Retina (tissue), 1 donor: ENCODE measurements around the gene MCTP1.
A peak's percentile ranks its signal among the peaks of the same experiment; 100 is the strongest.
"Not testable (repeated sequence)": the region's sequence is repeated elsewhere in the genome, so short reads cannot be mapped to it uniquely, and the experiment has no call there.

Experiments used
- DNase-seq: peaks from one replicate; pipeline ENCODE4 v3.0.0-alpha.2; 2016

Gene MCTP1

GRCh38 chr5:95178046-95178651 lies 106.7 kb downstream of the MCTP1 start:
- peak; percentile 54 for DNase-seq

GRCh38 chr5:95177456-95177855 lies 107.4 kb downstream of the MCTP1 start:
- DNase-seq, result no peak

- DNase-seq, result peak; percentile 63
These were observed 109.8 kb downstream of the MCTP1 start for GRCh38 chr5:95175106-95175505.

GRCh38 chr5:95172659-95173058 lies 112.2 kb downstream of the MCTP1 start:
- no peak for DNase-seq

- DNase-seq, result no peak
These were observed 120.0 kb downstream of the MCTP1 start for GRCh38 chr5:95164861-95165260.

- DNase-seq, result no peak
These were observed 121.8 kb downstream of the MCTP1 start for GRCh38 chr5:95163079-95163478.

- DNase-seq, result no peak
These were observed 122.5 kb downstream of the MCTP1 start for GRCh38 chr5:95162231-95162992.

- DNase-seq, result no peak
These were observed 125.3 kb downstream of the MCTP1 start for GRCh38 chr5:95159603-95160002.

- DNase-seq, result no peak
These were observed 129.0 kb downstream of the MCTP1 start for GRCh38 chr5:95155888-95156287.

GRCh38 chr5:95153511-95153910 lies 131.4 kb downstream of the MCTP1 start:
- no peak for DNase-seq

- DNase-seq, result no peak
These were observed 132.4 kb downstream of the MCTP1 start for GRCh38 chr5:95152535-95152934.

GRCh38 chr5:95152131-95152530 lies 132.8 kb downstream of the MCTP1 start:
- DNase-seq, result no peak

- no peak for DNase-seq
These were observed 133.2 kb downstream of the MCTP1 start for GRCh38 chr5:95151694-95152093.

- DNase-seq, result no peak
These were observed 135.5 kb downstream of the MCTP1 start for GRCh38 chr5:95149387-95149786.

GRCh38 chr5:95148453-95148852 lies 136.4 kb downstream of the MCTP1 start:
- no peak for DNase-seq

- DNase-seq, result not testable (repeated sequence)
These were observed 141.0 kb downstream of the MCTP1 start for GRCh38 chr5:95143858-95144257.

GRCh38 chr5:95142145-95142544 lies 142.7 kb downstream of the MCTP1 start:
- DNase-seq, result no peak

GRCh38 chr5:95141141-95141540 lies 143.8 kb downstream of the MCTP1 start:
- no peak for DNase-seq

- no peak for DNase-seq
These were observed 150.6 kb downstream of the MCTP1 start for GRCh38 chr5:95134326-95134725.

- peak; percentile 53 for DNase-seq
These were observed 152.8 kb downstream of the MCTP1 start for GRCh38 chr5:95132096-95132495.

GRCh38 chr5:95130941-95131340 lies 154.0 kb downstream of the MCTP1 start:
- no peak for DNase-seq

GRCh38 chr5:95124731-95125130 lies 160.2 kb downstream of the MCTP1 start:
- DNase-seq, result no peak

GRCh38 chr5:95124101-95124500 lies 160.8 kb downstream of the MCTP1 start:
- no peak for DNase-seq

- DNase-seq, result no peak
These were observed 170.0 kb downstream of the MCTP1 start for GRCh38 chr5:95114902-95115301.

- DNase-seq, result no peak
These were observed 170.6 kb downstream of the MCTP1 start for GRCh38 chr5:95114305-95114704.
